Measurements from ENCODE around the gene AGAP3. TPM values are rescaled to one million over a fixed set of nuclear protein-coding genes. Genes with fewer than 3 reads are reported as not detected.

The AGAP3 gene
- total and polyA plus RNA-seq, 4 donors, result 75.9 to 194 (median 110) TPM

DNA sequence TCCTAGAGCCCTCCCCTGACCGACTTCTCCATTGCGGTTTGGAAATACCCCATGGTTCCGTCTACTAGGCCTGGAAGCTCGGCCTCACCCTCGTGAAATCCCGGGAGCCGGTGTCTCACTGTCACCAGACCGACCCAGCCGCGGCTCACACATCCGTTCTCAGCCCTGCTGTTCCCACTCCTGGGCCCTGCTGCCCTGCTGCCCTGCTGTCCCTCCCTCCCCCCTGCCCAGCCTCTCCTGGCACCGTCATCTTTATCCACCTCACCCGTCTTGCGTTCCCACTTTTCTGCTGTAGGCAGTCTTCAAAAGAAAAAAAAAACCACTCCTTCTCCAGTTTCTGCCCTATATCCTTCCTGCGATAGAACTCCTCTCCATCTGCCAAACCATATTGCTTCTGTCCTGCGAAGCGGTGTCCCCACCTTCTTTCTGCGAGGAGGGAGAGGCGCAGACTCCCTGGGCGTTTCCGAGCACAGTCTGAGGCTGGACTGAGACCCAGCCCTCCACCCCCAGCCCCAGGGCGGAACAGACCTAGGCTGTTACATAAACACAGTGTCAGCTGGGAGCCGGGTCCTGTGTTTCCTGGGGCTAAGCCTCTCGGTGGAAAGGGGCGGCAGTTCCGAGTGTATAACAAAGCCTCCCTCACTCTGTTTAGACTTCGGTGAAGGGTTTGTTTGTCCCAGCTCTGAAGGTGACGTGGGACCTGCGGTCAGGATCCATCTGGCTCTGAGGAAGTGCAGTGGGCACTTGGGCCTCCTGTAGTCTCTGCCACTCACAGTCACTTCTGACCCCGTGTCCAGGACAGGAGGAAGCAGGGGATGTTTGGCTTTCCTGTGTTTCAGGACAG lies 2.8 kb downstream of the AGAP3 start:
- Histone ChIP-seq H3K27me3 (ENCODE audit: control insufficient read depth in 3 of 3, insufficient read depth in 3 of 3, low read length in 2 of 3) (no peaks in the 10 kb centered on the region), H3K9me3 (ENCODE audit: control insufficient read depth in 4 of 4, insufficient read depth in 3 of 4, low read length in 3 of 4) (no peaks in the 10 kb centered on the region), H3K9ac (ENCODE audit: insufficient read depth in 1 of 2, low read length in 2 of 2) (peak overlapping the region; percentile 12 to 73), H3K27ac (ENCODE audit: low read depth in 1 of 2, low read length in 1 of 2) (peak overlapping the region; percentile 62 to 96), H3K36me3 (ENCODE audit: control insufficient read depth in 4 of 4, insufficient read depth in 4 of 4, low read length in 4 of 4) (peaks cover 0 to 3% (median 0%) of the 10 kb centered on the region in 4 donors), H3K4me1 (ENCODE audit: control insufficient read depth in 5 of 5, insufficient read depth in 5 of 5, low read length in 5 of 5) (peaks cover 0 to 38% (median 15%) of the 10 kb centered on the region in 5 donors), H3K4me3 (peak overlapping the region; percentile 15)
- TF ChIP-seq, protein P1, sequence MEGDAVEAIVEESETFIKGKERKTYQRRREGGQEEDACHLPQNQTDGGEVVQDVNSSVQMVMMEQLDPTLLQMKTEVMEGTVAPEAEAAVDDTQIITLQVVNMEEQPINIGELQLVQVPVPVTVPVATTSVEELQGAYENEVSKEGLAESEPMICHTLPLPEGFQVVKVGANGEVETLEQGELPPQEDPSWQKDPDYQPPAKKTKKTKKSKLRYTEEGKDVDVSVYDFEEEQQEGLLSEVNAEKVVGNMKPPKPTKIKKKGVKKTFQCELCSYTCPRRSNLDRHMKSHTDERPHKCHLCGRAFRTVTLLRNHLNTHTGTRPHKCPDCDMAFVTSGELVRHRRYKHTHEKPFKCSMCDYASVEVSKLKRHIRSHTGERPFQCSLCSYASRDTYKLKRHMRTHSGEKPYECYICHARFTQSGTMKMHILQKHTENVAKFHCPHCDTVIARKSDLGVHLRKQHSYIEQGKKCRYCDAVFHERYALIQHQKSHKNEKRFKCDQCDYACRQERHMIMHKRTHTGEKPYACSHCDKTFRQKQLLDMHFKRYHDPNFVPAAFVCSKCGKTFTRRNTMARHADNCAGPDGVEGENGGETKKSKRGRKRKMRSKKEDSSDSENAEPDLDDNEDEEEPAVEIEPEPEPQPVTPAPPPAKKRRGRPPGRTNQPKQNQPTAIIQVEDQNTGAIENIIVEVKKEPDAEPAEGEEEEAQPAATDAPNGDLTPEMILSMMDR (IDR thresholded peaks at IDR 0.05; ENCODE audit: control extremely low read depth, extremely low read depth), result no peak
- DNase-seq (peak; percentile 59 to 81 (median 72)), ATAC-seq (ENCODE audit: insufficient read depth, low FRiP score) (peak; percentile 21)
- 11 to 21% methylated on average over 30 of the region's 30 CpGs for WGBS, 2 donors

DNA sequence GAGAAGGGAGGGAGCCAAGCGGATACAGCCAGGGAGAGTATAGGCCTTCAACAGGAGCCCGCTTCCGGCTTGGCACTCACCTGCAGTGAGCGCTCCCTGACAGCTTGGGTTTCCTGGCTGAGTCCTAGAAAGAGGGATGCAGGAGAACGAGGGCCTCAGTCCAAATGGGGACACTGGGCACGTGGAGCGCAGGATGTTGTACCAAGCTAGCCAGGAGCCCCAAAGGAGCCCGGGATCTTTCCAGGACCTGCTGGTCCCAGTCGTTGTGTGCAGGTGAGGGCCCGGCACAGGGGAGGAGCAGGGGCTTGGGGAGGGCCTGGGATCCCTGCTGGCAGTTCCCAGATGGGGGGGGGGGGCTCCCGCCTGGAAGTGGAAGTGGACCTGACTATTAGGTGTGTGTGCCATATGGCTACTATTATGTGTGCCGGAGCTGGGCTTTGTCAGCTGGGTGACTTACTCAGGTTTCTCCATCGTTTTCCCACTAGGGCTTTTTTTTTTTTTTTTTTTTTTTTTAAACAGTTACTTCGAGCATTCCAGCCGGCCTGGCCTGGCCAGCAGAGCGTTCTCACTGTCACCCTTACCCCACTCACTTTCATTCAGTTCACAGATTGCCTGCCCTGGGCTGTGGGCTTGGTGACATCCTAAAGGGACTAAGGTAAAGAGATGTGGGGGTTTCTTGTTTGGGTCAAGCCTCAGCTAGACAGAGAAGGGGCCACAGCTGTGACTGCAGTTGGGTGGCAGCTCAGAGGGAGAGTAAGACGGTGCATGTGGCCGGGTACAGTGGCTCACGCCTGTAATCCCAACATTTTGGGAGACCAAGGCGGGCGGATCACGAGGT lies 3.8 kb downstream of the AGAP3 start:
- Histone ChIP-seq H3K27me3 (ENCODE audit: control insufficient read depth in 3 of 3, insufficient read depth in 3 of 3, low read length in 2 of 3) (no peaks in the 10 kb centered on the region), H3K27ac (ENCODE audit: low read depth in 1 of 2, low read length in 1 of 2) (peak overlapping the region; percentile 27 to 96), H3K4me3 (no peak overlapping the region), H3K4me1 (ENCODE audit: control insufficient read depth in 5 of 5, insufficient read depth in 5 of 5, low read length in 5 of 5) (peaks cover 0 to 35% (median 17%) of the 10 kb centered on the region in 5 donors), H3K9ac (ENCODE audit: insufficient read depth in 1 of 2, low read length in 2 of 2) (peak overlapping the region in 1 of 2 donors; percentile 12), H3K9me3 (ENCODE audit: control insufficient read depth in 4 of 4, insufficient read depth in 3 of 4, low read length in 3 of 4) (no peaks in the 10 kb centered on the region), H3K36me3 (ENCODE audit: control insufficient read depth in 4 of 4, insufficient read depth in 4 of 4, low read length in 4 of 4) (peaks cover 0 to 3% (median 0%) of the 10 kb centered on the region in 4 donors)
- TF ChIP-seq, protein P1 (IDR thresholded peaks at IDR 0.05; ENCODE audit: control extremely low read depth, extremely low read depth), result no peak
- DNase-seq (no peak), ATAC-seq (ENCODE audit: insufficient read depth, low FRiP score) (no peak)
- 74 to 82% methylated on average over 20 to 22 of the region's 22 CpGs for WGBS, 2 donors

DNA sequence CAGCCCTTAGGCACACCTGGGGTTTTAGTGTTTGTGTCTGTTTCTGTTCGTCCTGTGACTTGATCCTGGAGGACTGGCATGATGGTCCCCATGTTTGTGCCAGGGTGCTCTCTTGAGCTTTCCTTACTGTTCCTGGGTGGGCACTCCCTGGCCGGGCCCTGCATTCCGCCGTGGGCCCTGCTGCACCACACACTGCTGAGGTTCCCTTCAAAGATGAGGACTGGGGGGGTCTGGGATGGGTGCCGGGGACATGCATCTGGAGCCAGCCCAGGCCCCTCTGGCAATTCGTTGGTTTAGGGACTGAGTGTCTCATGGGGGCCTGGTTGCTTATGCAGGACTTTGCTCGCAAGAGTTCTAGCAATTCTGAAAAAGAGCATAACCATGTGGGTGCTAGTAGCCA lies 4.7 kb downstream of the AGAP3 start:
- Histone ChIP-seq H3K4me3 (no peak overlapping the region), H3K9ac (ENCODE audit: insufficient read depth in 1 of 2, low read length in 2 of 2) (no peak overlapping the region), H3K9me3 (ENCODE audit: control insufficient read depth in 4 of 4, insufficient read depth in 3 of 4, low read length in 3 of 4) (no peaks in the 10 kb centered on the region), H3K27ac (ENCODE audit: low read depth in 1 of 2, low read length in 1 of 2) (peak overlapping the region in 1 of 2 donors; percentile 15), H3K4me1 (ENCODE audit: control insufficient read depth in 5 of 5, insufficient read depth in 5 of 5, low read length in 5 of 5) (peaks cover 0 to 28% (median 12%) of the 10 kb centered on the region in 5 donors), H3K27me3 (ENCODE audit: control insufficient read depth in 3 of 3, insufficient read depth in 3 of 3, low read length in 2 of 3) (no peaks in the 10 kb centered on the region), H3K36me3 (ENCODE audit: control insufficient read depth in 4 of 4, insufficient read depth in 4 of 4, low read length in 4 of 4) (peaks cover 0 to 3% (median 0%) of the 10 kb centered on the region in 4 donors)
- ATAC-seq (ENCODE audit: insufficient read depth, low FRiP score) (no peak), DNase-seq (no peak)
- TF ChIP-seq, protein P1 (IDR thresholded peaks at IDR 0.05; ENCODE audit: control extremely low read depth, extremely low read depth), result no peak
- 92% methylated on average over 7 of the region's 7 CpGs for WGBS, 2 donors
